Upper lobe of left lung (tissue), 6 donors: Measurements from ENCODE around the gene NEB. TPM values are rescaled to one million over a fixed set of nuclear protein-coding genes. Genes with fewer than 3 reads are reported as not detected.

ENCODE experiments used
- ATAC-seq, 2 donors: fragments of 200-7000 bp; cut with Tn5 transposase; one replicate each; pipeline ENCODE4 v1.9.1; 2022; ENCODE audit warnings: mild to moderate bottlenecking in 2 of 2, moderate library complexity in 2 of 2; ENCODE audit not compliant: low FRiP score in 2 of 2
- DNase-seq, 2 donors: peaks; one replicate each; pipeline ENCODE4 v3.0.0-alpha.2; 2019 to 2020
- H3K27ac ChIP-seq, 4 donors: fragments of 200-600 bp; sonication (generic); one replicate each; pipeline ENCODE4 v1.5.1; 2016 to 2019
- H3K27me3 ChIP-seq, 4 donors: fragments of 200-600 bp; sonication (generic); one replicate each; pipeline ENCODE4 v1.5.1; 2017 to 2019
- H3K36me3 ChIP-seq, 4 donors: fragments of 200-600 bp; sonication (generic); one replicate each; pipeline ENCODE4 v1.5.1; 2016 to 2019
- H3K4me1 ChIP-seq, 4 donors: fragments of 200-600 bp; sonication (generic); one replicate each; pipeline ENCODE4 v1.5.1; 2018 to 2019
- H3K4me3 ChIP-seq, 4 donors: fragments of 200-600 bp; sonication (generic); one replicate each; pipeline ENCODE4 v1.5.1; 2017 to 2019; ENCODE audit warnings: mild to moderate bottlenecking in 2 of 4, moderate library complexity in 1 of 4
- H3K9me3 ChIP-seq, 4 donors: fragments of 200-600 bp; sonication (generic); one replicate each; pipeline ENCODE4 v1.5.1; 2018 to 2019
- CTCF ChIP-seq, 6 experiments: fragments of 450-650 bp in 4 of 6; fragments of 200-600 bp in 2 of 6; sonication (generic) in 2 of 6; IDR thresholded peaks; one replicate each; pipeline ENCODE4 v1.5.1; 2016 to 2019; ENCODE audit warnings: antibody characterized with exemption in 6 of 6
- EP300 ChIP-seq, 4 donors: sonication (generic); formaldehyde crosslinking; IDR thresholded peaks; one replicate each; pipeline ENCODE4 v1.5.1; 2017; ENCODE audit warnings: antibody characterized with exemption in 4 of 4, control low read depth in 2 of 4
- POLR2A ChIP-seq, 4 donors: fragments of 450-650 bp; IDR thresholded peaks; one replicate each; pipeline ENCODE4 v1.5.1; 2016 to 2017; ENCODE audit warnings: antibody characterized with exemption in 4 of 4, mild to moderate bottlenecking in 2 of 4
- POLR2AphosphoS5 ChIP-seq, 2 donors: sonication (generic); formaldehyde crosslinking; IDR thresholded peaks; one replicate each; pipeline ENCODE4 v1.5.1; 2017; ENCODE audit warnings: antibody characterized with exemption in 2 of 2
- WGBS, 2 donors: methylation state at CpG; one replicate each; pipeline ENCODE4 v1.1.5; 2017 to 2018; 5-methylcytosine and 5-hydroxymethylcytosine counted together
- total RNA-seq, 6 donors: library from RNA; depleted of rRNA in 4 of 6; stranded (reverse); fragments of >200 nt in 4 of 6; gene quantifications; one replicate each; pipeline versions ENCODE4 v1.1.0 to v1.2.1, GENCODE V29; 2016 to 2021
- donor health status: DM: no; HTN: no; CAD: no; lungs with moderate emphysema.
- donor health status: DM: no; HTN: yes; CAD: no; lungs with severe emphysema.

The NEB gene
- total RNA-seq, 6 donors from 2014 or later, result 0.31 to 6.3 (median 2.0) TPM

- no peak overlapping the region for H3K4me3 ChIP-seq
- DNase-seq (no peak), ATAC-seq (no peak)
- H3K4me1 ChIP-seq, result no peaks in the 10 kb centered on the region
- H3K27me3 ChIP-seq, result no peaks in the 10 kb centered on the region
- no peaks in the 10 kb centered on the region for H3K9me3 ChIP-seq
- 92 to 96% methylated on average over 2 of the region's 2 CpGs for WGBS, 2 donors
- H3K27ac ChIP-seq, result no peak overlapping the region
- no peak for TF ChIP-seq POLR2AphosphoS5 (IDR thresholded peaks at IDR 0.05)
- no peak for TF ChIP-seq EP300 (IDR thresholded peaks at IDR 0.05)
- no peak for TF ChIP-seq POLR2A (IDR thresholded peaks at IDR 0.05)
- TF ChIP-seq CTCF (IDR thresholded peaks at IDR 0.05), result no peak
- H3K36me3 ChIP-seq, result no peaks in the 10 kb centered on the region
These were observed 16.0 kb downstream of the NEB start for GRCh38 chr2:151718247-151718646.

GRCh38 chr2:151716721-151717120, 17.6 kb downstream of the NEB start:
- no peak for ATAC-seq
- Histone ChIP-seq H3K4me1 (no peaks in the 10 kb centered on the region), H3K36me3 (no peaks in the 10 kb centered on the region), H3K27me3 (no peaks in the 10 kb centered on the region), H3K27ac (no peak overlapping the region), H3K9me3 (no peaks in the 10 kb centered on the region), H3K4me3 (no peak overlapping the region)
- no peak for DNase-seq
- no peak for TF ChIP-seq POLR2AphosphoS5 (IDR thresholded peaks at IDR 0.05)
- no peak for TF ChIP-seq CTCF (IDR thresholded peaks at IDR 0.05)
- TF ChIP-seq POLR2A (IDR thresholded peaks at IDR 0.05), result no peak
- TF ChIP-seq EP300 (IDR thresholded peaks at IDR 0.05), result no peak
- WGBS, 2 donors, result 96 to 100% methylated on average over 2 of the region's 2 CpGs

- Histone ChIP-seq H3K9me3 (no peaks in the 10 kb centered on the region), H3K36me3 (no peaks in the 10 kb centered on the region), H3K27me3 (no peaks in the 10 kb centered on the region), H3K4me1 (no peaks in the 10 kb centered on the region), H3K27ac (no peak overlapping the region), H3K4me3 (no peak overlapping the region)
- DNase-seq, result no peak
- no peak for TF ChIP-seq POLR2A (IDR thresholded peaks at IDR 0.05)
- TF ChIP-seq CTCF (IDR thresholded peaks at IDR 0.05), result no peak
- TF ChIP-seq POLR2AphosphoS5 (IDR thresholded peaks at IDR 0.05), result no peak
- no peak for TF ChIP-seq EP300 (IDR thresholded peaks at IDR 0.05)
- 89 to 95% methylated on average over 2 of the region's 2 CpGs for WGBS, 2 donors
- ATAC-seq, result no peak
These were observed 20.9 kb downstream of the NEB start for GRCh38 chr2:151713291-151713903.

GRCh38 chr2:151711025-151711424, 23.3 kb downstream of the NEB start:
- DNase-seq, result no peak
- 46 to 56% methylated on average over 1 of the region's 1 CpG for WGBS, 2 donors
- no peak for ATAC-seq
- H3K27me3 ChIP-seq, result no peaks in the 10 kb centered on the region
- H3K36me3 ChIP-seq, result no peaks in the 10 kb centered on the region
- TF ChIP-seq POLR2A (IDR thresholded peaks at IDR 0.05), result no peak
- TF ChIP-seq EP300 (IDR thresholded peaks at IDR 0.05), result no peak
- TF ChIP-seq POLR2AphosphoS5 (IDR thresholded peaks at IDR 0.05), result no peak
- TF ChIP-seq CTCF (IDR thresholded peaks at IDR 0.05), result no peak
- no peaks in the 10 kb centered on the region for H3K4me1 ChIP-seq
- H3K4me3 ChIP-seq, result no peak overlapping the region
- no peak overlapping the region for H3K27ac ChIP-seq
- H3K9me3 ChIP-seq, result no peaks in the 10 kb centered on the region

GRCh38 chr2:151708788-151709187, 25.5 kb downstream of the NEB start:
- ATAC-seq (no peak), DNase-seq (no peak)
- WGBS, 2 donors, result 84 to 89% methylated on average over 6 of the region's 6 CpGs
- Histone ChIP-seq H3K4me1 (no peaks in the 10 kb centered on the region), H3K27ac (no peak overlapping the region), H3K4me3 (no peak overlapping the region), H3K27me3 (no peaks in the 10 kb centered on the region), H3K36me3 (no peaks in the 10 kb centered on the region), H3K9me3 (no peaks in the 10 kb centered on the region)
- TF ChIP-seq POLR2A (IDR thresholded peaks at IDR 0.05) (no peak), EP300 (IDR thresholded peaks at IDR 0.05) (no peak), POLR2AphosphoS5 (IDR thresholded peaks at IDR 0.05) (no peak), CTCF (IDR thresholded peaks at IDR 0.05) (no peak)
